GM18526 (cell line): Measurements from ENCODE around the gene LMNTD1.

Experiments
- POLR2A ChIP-seq: IDR thresholded peaks from 3 replicates; pipeline ENCODE4 v1.6.1; 2011; ENCODE audit not compliant: insufficient read length; ENCODE audit errors: extremely low read depth

LMNTD1 gene, protein sequence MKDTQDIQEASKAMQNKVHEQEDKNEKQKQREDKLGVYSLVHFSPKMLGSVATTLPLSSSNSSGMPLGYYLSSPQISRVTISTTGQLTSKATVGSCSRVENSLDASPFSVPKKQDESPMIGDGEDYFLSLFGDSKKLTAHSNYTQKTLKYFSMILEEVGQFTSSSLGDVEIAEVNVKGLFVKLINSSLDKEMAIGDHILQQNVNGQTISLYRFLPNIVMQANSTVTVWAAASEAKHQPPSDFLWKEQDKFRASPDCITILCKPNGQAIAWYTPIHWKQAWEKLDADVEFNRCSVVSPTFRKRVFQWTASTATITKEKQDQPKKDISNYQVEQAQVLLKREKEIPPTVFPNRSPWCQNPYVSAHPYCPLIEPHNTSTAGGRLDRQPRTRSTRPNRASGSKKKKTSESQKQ

DNA sequence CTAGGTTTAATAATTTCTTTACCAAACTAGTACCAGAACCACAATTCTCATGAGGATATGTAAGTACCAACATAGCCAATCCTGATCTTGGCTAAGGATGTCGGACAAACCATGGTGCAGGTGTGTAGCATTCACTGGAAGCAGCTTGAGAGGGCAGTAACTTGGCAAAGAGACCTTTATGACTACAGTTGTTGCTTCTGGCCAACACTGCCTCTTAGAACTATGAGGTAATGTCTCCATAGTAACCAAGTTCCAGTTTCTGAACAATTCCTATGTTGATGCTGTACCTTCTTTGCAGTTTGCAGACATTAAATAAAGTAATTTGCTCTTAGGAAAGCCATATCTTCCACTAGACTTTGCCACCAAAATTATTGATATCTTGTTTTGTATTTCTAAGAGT, at the start of gene LMNTD1:
Gene LMNTD1, minus strand, starts transcription at position 186 of the 400 bp plus-strand sequence. CDS start 324 bp downstream, outside the sequence.
- no peak for TF ChIP-seq POLR2A

DNA sequence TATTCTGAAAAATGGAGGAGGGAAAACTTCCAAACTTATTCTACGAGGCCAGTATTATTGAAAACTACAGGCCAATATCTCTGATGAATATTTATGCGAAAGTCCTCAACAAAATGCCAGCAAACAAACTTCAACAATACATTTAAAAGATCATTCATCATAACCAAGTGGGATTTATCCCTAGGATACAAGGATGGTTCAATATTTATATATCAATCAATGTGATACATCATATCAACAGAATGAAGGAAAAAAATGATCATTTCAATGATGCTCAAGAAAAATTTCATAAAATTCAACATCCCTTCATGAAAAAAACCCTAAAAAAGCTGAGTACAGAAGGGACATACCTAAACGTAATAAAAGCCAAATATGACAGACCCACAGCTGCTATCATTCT, 45.9 kb upstream of the LMNTD1 start:
- no peak for TF ChIP-seq POLR2A

DNA sequence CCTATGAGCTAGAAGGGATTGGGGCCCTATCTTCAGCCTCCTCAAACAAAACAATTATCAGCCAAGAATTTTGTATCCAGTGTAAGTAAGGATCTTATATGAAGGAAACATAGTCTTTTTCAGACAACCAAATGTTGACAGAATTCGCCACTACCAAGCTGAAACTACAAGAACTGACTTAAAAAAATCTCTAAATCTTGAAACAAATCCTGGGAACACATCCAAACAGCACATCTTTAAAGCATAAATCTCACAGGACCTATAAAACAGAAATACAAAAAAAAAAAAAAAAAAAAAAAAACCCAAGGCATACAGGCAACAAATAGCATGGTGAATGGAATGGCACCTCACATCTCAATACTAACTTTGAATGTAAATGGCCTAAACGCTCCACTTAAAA, 41.3 kb upstream of the LMNTD1 start:
- no peak for TF ChIP-seq POLR2A

DNA sequence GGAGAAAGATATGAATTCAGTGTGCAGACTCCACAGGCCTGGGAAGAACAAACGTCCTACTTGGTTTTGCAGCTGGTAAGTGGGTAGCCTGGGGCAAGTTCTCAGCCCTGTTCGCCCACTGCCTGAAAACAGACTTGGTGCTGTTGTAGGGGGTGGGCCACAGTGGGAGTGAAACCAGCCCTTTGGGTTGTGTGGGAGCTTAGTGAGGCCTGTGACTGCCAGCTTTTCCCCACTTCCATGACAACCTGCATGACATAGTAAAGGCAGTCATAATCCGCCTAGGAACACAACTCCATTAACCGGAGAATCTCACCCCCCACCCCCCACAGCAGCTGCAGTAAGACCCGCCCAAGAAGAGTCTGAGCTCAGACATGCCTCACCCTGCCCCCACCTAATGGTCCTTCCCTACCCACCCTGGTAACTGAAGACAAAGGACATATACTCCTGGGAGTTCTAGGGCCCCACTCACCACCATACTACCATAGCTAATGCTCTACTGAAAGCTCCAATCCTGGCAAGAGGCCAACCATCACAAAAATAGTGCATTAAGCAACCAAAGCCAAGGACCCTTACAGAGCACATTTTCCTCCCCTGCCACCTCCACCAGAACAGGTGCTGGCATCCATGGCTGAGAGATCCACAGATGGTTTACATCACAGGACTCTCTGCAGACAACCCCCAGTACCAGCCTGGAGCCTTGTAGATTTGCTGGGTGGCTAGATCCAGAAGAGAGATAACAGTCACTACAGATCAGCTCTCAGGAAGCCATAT, 39.8 kb upstream of the LMNTD1 start:
- TF ChIP-seq POLR2A = no peak

DNA sequence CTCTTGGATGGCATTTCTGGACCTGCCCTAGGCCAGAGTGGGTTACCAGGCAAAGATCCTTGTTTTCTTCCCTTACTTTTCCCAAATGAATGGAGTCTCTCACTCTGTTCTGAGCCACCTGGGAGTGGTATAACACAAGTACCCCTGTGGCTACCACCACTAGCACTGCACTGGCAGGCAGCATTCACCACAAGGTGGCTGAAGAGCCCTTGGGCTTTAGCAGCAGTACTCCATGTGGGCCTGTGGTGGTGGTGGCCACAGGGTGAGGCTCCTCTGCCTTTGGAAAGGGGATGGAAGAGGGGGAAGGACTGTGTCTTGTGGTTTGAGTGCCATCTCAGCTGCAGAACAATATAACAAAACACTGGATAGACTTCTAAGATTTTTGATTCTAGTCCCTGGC, 38.1 kb upstream of the LMNTD1 start:
- TF ChIP-seq POLR2A = no peak

DNA sequence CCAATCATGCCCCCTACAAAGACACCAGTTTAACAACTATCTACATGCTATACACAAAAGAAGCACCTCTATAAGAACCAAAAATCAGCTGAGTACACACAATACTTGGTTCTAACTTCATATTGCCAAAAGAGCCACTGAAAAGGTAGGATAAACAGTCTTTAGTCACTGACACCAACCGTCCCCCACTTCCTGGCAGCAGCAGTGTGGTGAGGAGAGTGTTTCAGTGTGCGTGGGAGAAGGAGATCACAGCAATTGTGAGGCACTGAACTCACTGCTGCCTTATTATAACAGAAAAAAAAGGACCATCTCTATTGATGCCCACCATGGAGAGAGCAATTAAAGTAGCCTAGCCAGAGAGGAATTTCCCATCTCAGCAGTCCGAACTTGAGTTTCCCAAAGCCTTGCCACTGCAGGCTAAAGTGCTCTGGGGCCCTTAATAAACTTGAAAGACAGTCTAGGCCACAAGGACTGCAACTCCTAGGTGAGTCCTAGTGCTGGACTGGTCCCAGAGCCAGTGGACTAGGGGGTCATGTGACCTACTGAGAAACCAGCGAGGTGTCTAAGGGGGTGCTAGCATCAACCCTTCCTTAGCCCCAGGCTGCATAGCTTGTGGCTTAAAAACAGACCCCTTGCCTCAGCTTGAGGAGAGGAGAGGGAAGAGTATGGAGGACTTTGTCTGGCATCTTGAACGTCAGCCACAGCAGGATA, 37.1 kb upstream of the LMNTD1 start:
- no peak for TF ChIP-seq POLR2A

DNA sequence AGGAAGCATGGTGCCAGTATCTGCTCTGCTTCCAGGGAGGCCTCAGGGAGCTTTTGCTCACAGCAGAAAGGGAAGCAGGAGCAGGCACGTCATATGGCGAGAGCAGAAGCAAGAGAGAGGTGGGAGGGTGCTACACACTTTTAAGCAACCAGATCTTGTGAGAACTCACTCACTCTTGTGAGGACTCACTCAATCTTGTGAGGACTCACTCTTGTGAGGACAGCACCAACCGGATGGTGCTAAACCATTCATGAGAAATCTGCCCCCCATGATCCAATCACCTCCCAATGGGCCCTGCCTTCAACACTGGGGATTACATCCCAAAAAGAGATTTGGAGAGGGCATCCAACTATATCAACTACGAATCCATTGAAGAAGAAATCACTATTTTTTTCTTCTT, 34.3 kb upstream of the LMNTD1 start:
- no peak for TF ChIP-seq POLR2A

DNA sequence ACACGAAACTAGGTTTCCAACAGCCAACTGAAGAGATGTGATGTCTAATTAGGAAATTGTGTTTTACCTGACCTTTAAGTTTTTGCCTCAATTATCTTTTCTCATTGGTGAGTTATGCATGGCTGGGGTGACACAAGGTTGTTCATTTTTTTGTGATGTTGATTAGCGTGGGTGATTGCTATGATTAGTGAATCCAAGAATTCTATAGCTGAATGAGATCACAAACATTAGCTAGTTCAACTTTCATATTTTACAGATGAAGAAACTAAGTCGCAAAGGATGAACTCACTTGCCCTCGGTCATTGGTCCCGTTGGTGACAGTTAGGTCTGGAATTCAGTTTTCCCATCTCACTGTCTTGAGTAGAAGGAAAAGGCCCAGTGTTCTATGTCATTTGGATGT, 32.6 kb upstream of the LMNTD1 start:
- TF ChIP-seq POLR2A = no peak

DNA sequence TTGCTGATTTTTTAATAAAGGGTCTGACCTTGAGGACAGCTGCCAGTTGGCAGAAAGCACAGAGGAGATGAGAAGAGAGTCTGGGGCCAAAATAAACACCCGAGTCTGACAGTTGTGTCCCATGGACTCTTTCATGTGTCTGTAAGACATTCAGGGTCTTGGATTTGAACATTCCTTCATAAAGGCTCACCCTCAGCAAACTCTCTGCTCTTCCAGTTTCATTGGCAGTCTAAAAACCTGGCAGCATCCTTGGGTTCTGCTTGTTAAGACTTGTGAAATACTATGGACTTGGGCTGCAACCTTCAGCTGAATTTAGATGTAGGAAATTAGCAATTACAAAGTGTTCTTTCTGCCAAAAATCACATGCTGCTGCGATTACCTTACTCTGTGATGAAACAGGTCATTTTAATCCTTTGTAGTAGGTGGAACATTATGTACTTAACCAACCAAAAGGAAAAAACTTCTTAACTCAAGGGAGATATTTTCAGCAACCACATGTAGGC, 32.0 kb upstream of the LMNTD1 start:
- no peak for TF ChIP-seq POLR2A

DNA sequence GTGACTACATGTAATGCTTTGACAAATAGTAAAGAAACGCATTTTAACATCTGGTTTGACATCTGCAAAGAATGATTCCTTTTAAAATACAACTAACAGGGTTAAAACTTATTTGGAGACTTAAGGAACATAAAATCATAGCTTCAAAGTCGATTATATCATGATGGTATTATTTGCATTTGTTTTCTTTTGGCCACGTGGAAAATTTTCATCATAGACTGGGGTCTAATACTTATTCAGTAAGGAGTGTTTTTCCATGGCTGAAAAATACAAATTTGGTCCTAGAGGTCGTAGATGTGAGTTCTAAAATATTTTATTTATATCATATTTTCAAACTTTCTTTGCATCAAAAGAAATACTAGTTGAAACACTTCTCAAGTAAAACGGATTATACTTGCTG, 31.5 kb upstream of the LMNTD1 start:
- no peak for TF ChIP-seq POLR2A

DNA sequence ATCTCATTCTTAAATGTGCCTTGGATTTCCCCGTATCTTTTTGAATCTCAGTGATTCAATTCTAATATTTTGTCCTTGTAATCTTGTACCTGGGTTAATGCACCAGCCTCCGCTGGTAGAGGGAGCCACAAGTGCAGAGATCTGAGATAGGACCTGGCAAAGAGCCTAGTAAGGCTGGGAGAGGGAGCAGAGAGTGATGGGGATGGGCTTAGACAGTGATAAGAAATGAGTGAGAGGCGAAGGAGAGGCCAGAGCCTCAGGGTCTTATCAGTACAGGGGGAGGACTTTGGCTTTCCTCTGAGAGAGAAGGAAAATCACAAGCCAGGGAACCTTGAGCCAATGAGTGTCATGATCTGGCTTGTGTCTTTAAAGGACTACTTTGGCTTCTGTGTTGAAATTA, 30.5 kb upstream of the LMNTD1 start:
- TF ChIP-seq POLR2A = no peak

DNA sequence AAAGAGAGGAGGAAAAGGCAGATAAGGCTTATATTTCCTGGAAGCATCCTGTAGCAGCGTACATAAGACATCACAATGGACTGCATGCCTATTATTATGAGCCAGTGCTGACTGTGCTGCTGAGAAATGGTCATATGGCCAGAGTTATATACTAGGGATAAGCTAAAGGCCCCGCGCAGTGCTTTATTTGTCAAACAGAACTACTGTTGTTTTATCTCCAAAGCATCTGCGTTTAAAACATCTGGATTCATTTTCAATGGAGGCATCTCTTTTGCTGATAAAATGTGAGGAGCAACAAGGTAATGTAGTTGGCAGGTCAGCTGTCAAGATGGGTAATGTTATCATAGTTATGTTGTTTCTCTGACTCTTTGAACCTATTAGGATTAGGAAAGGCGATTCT, 28.0 kb upstream of the LMNTD1 start:
- TF ChIP-seq POLR2A = no peak

DNA sequence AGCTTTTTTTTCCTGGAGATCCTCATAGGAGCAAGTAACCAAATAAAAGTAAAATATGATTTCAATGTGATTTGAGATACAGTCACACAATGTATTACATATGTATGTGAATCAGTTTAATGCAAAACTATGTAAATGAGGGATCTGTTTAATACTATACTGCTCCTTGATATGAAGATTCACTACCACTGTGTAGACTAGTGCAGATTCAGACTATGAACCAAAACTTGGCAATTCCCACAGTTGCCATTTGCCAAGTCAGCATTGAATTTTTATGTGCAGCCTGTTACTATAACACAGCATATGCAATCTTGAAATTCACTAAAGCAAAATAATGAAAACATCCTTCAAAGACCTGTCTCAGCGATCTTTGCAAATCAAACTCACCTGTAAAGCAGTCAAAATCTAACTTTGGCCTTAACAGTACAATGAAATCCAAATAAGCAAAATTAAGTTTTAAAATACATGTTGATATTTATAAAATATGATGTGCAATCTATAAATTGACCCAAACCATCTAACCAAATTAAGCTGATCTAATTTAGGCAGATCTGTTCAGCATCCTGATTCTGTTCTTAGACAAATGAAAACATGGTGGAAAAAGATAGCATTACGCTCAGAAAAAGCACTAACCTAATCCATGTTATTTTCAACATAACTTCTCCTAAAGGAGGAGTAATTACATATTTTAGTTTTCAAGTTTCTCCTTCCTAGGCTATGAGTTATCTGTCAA, 25.5 kb upstream of the LMNTD1 start:
- TF ChIP-seq POLR2A = no peak

DNA sequence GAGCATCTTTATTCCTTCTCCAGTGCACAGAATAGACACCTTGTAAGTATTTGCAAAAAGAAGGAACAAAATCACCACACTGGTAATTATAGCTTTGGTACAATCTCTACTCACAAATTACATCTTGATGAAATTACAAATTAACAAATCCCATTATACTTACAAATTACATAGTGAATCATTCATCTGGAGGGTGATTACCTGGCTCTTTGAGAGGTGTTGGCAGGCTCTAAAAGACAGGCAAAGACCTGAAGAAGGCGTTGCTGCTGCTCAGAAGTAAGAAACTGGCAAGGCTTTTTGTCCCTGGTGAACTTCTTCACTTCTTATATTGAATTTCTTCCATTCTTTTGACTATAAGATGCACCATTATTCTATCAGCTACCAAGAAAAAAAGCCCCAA, 21.7 kb upstream of the LMNTD1 start:
- TF ChIP-seq POLR2A = no peak

DNA sequence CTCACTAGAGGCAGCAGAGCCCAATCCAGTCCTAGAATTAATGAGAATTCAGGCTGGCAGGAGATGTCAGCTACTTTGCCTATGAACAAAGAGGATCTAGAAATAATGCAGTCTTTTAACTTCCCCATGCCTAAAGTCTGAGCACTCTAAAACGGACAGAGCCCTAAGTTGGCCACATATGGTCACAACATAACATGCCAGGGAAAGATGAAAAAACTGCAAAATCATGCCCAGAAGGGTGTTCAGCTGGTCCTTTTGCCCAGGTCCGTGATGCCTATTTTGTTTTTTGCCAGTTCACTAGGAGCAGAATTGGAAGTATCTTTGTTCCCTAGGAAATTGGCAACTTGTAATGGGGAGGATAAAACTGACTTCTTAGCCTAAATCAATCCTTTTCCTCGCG, 20.3 kb upstream of the LMNTD1 start:
- no peak for TF ChIP-seq POLR2A
